Lower leg skin (tissue), 3 donors: Measurements from ENCODE around the gene REG1A.

Source experiments
- CTCF ChIP-seq, 3 donors: fragments of 450-650 bp; IDR thresholded peaks; one replicate each; pipeline ENCODE4 v1.5.1; 2016; ENCODE audit warnings: antibody characterized with exemption in 3 of 3, mild to moderate bottlenecking in 3 of 3, moderate library complexity in 2 of 3
- POLR2A ChIP-seq, 2 donors: fragments of 450-650 bp; IDR thresholded peaks; one replicate each; pipeline ENCODE4 v1.6.1; 2016 to 2017; ENCODE audit warnings: antibody characterized with exemption in 2 of 2, mild to moderate bottlenecking in 1 of 2, moderate library complexity in 1 of 2

- TF ChIP-seq CTCF (IDR thresholded peaks at IDR 0.05) (no peak), POLR2A (IDR thresholded peaks at IDR 0.05) (no peak)
Measured at GRCh38 chr2:79087785-79088364, 32.4 kb upstream of the REG1A start, which contains the start of gene REG1B.
